A673 (cell line): ENCODE results near the gene SMARCC2.

Source experiments
- CTCF ChIP-seq: fragments of 300-800, 200-600 bp; sonication (generic); conservative IDR thresholded peaks from 2 replicates; pipeline ENCODE4 v1.5.1; 2017; ENCODE audit warnings: low read depth, mild to moderate bottlenecking, antibody characterized with exemption, low read length, moderate library complexity, mixed read lengths
- EZH2 ChIP-seq: fragments of 200-600 bp; sonication (generic); IDR thresholded peaks from 2 replicates; pipeline ENCODE4 v1.6.1; 2017; ENCODE audit warnings: borderline replicate concordance, low read depth, mild to moderate bottlenecking, mixed read lengths, antibody characterized with exemption, low read length; ENCODE audit not compliant: poor library complexity, severe bottlenecking

DNA sequence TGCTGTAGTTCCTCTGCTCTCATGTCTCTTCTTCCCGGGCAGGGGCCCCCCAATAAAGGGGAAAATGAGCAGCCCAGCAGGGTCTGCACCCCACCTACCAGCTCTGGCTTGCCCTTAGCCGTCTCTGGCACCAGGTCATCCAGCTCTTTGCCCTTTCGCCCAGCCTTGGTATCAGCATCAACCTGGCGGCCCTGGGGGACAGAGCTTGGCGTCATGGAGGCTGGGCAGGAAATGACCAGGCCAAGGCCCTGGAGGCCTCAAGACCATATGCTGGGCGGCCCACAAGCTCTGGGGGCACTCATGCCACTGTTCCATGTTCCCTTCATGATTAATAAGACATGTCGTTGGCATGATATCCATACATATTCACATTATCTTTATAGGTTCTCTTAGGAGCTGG, 16.4 kb downstream of the SMARCC2 start:
- TF ChIP-seq CTCF (no peak), EZH2 (no peak)
